ENCODE results near the gene CDK11B. TPM values are rescaled to one million over a fixed set of nuclear protein-coding genes. Genes with fewer than 3 reads are reported as not detected.

Gene CDK11B
- total RNA-seq, 1 experiment from 2014 or later, result 30.1 TPM

GRCh38 chr1:1622010-1622787 lies 36.6 kb downstream of the CDK11B start:
- H3K18ac ChIP-seq (ENCODE audit: insufficient read length, low read depth, low read length), result no peak overlapping the region
- H3K23me2 ChIP-seq (ENCODE audit: insufficient read length, low read depth, low read length, poor library complexity, severe bottlenecking), result no peaks in the 10 kb centered on the region
- no peak overlapping the region for H3T11ph ChIP-seq (ENCODE audit: low read length)
- H3K14ac ChIP-seq (ENCODE audit: insufficient read depth, low read length), result no peak overlapping the region; the same call in 1 of the 2 replicates
- no peaks in the 10 kb centered on the region for H3K4me1 Mint-ChIP-seq
- H4K91ac ChIP-seq (ENCODE audit: insufficient read length, low read depth, low read length), result no peak overlapping the region
- H3K4ac ChIP-seq (ENCODE audit: low read depth, low read length), result no peak overlapping the region
- H3K9me3 Mint-ChIP-seq, result no peaks in the 10 kb centered on the region
- DNase-seq, result no peak
- H3K9ac ChIP-seq (ENCODE audit: extremely low read depth, insufficient read length, low read length), result no peak overlapping the region
- H4K5ac ChIP-seq (ENCODE audit: insufficient read length, low read depth, low read length), result no peak overlapping the region
- H3K79me2 ChIP-seq (ENCODE audit: insufficient read depth, low read length), result no peaks in the 10 kb centered on the region
- H3K79me1 ChIP-seq (ENCODE audit: insufficient read depth, low read depth, low read length, poor library complexity, severe bottlenecking), result no peaks in the 10 kb centered on the region
- H4K20me1 ChIP-seq (ENCODE audit: control insufficient read depth, insufficient read depth, insufficient read length), result no peaks in the 10 kb centered on the region
- no peak overlapping the region for H2BK15ac ChIP-seq (ENCODE audit: low read depth, low read length)
- no CpG with 5 or more reads among the region's 21 CpGs for WGBS (ENCODE audit: extremely low coverage, insufficient read length, low lambda C conversion rate)
- no peak overlapping the region for H2BK12ac ChIP-seq (ENCODE audit: insufficient read length, low read depth, low read length)
- no peak overlapping the region for H3K56ac ChIP-seq (ENCODE audit: insufficient read length, low read depth, low read length)
- no peaks in the 10 kb centered on the region for H3K4me1 ChIP-seq (ENCODE audit: insufficient read depth, low read length)
- H4K8ac ChIP-seq (replicated peaks; ENCODE audit: insufficient read length, low read depth, low read length), result no peak overlapping the region
- no peak overlapping the region for H2BK120ac ChIP-seq (ENCODE audit: low read depth, low read length, poor library complexity, severe bottlenecking)
- peak overlapping the region; percentile 21 to 82 (median 78); a peak in 4 of 7 replicates for H3K27ac Mint-ChIP-seq
- no peaks in the 10 kb centered on the region for H3K27me3 ChIP-seq (ENCODE audit: insufficient read depth, low read length)
- H3K36me3 Mint-ChIP-seq (ENCODE audit: insufficient read depth in 1 of 3, low read depth in 3 of 3), result peaks cover 2 to 6% (median 5%) of the 10 kb centered on the region in 3 experiments; a peak in 6 of 7 replicates
- H3K23ac ChIP-seq (ENCODE audit: insufficient read length, low read depth, low read length), result no peak overlapping the region
- no peaks in the 10 kb centered on the region; the same call in 1 of the 2 replicates for H3K27me3 Mint-ChIP-seq (ENCODE audit: low read depth)
- no peak overlapping the region for H2BK5ac ChIP-seq (ENCODE audit: insufficient read length, low read length)
- H2AK5ac ChIP-seq (ENCODE audit: insufficient read length, low read length), result no peak overlapping the region
- H3K4me3 Mint-ChIP-seq, result no peak overlapping the region
- H2AFZ ChIP-seq (ENCODE audit: low read length), result no peak overlapping the region
- H2BK20ac ChIP-seq (ENCODE audit: low read depth, low read length, poor library complexity, severe bottlenecking), result no peak overlapping the region
- no peaks in the 10 kb centered on the region for H3K9me3 ChIP-seq (ENCODE audit: control insufficient read depth, low read depth, low read length)
- H3K4me2 ChIP-seq (ENCODE audit: insufficient read depth, insufficient read length, low read length), result no peak overlapping the region
- no peak for TF ChIP-seq CTCF (conservative IDR thresholded peaks at IDR 0.05)
- no peak overlapping the region for H3K27ac ChIP-seq (ENCODE audit: insufficient read length, low read depth, low read length)

Data from H9 (cell line).